ENCODE data around the gene PRSS2.

DNA sequence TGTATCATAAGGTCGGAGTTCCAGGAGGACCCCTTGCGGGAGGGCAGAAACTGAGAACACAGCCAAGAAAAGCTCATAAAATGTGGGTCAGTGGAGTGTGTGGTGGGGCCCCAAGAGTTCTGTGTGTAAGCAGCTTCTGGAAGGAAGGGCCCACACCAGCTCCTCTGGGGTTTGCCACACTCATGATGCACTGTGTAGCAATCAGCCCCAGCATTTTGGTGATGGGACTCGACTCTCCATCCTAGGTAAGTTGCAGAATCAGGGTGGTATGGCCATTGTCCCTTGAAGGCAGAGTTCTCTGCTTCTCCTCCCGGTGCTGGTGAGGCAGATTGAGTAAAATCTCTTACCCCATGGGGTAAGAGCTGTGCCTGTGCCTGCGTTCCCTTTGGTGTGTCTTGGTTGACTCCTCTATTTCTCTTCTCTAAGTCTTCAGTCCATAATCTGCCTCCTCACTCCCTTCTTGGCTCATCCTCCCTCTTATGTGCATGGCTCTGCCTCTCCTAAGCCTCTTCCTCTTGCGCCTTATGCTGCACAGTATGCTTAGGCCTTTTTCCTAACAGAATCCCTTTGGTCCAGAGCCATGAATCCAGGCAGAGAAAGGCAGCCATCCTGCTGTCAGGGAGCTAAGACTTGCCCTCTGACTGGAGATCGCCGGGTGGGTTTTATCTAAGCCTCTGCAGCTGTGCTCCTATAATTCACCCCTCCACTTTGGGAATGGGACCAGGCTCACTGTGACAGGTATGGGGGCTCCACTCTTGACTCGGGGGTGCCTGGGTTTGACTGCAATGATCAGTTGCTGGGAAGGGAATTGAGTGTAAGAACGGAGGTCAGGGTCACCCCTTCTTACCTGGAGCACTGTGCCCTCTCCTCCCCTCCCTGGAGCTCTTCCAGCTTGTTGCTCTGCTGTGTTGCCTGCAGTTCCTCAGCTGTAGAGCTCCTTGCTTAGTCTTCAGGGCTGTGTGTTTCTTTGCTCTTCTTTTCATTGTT, 17.8 kb downstream of the PRSS2 start:
- TF ChIP-seq POLR2AphosphoS5 (IDR thresholded peaks at IDR 0.05), result no peak
- TF ChIP-seq EP300 (IDR thresholded peaks at IDR 0.05), result no peak
- TF ChIP-seq, protein P1, sequence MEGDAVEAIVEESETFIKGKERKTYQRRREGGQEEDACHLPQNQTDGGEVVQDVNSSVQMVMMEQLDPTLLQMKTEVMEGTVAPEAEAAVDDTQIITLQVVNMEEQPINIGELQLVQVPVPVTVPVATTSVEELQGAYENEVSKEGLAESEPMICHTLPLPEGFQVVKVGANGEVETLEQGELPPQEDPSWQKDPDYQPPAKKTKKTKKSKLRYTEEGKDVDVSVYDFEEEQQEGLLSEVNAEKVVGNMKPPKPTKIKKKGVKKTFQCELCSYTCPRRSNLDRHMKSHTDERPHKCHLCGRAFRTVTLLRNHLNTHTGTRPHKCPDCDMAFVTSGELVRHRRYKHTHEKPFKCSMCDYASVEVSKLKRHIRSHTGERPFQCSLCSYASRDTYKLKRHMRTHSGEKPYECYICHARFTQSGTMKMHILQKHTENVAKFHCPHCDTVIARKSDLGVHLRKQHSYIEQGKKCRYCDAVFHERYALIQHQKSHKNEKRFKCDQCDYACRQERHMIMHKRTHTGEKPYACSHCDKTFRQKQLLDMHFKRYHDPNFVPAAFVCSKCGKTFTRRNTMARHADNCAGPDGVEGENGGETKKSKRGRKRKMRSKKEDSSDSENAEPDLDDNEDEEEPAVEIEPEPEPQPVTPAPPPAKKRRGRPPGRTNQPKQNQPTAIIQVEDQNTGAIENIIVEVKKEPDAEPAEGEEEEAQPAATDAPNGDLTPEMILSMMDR (IDR thresholded peaks at IDR 0.05), result no peak
- TF ChIP-seq POLR2A (IDR thresholded peaks at IDR 0.05; ENCODE audit: low read depth), result no peak
